HAP-1 (cell line): ENCODE results near the gene TADA3.
"Not testable (repeated sequence)": the region's sequence is repeated elsewhere in the genome, so short reads cannot be mapped to it uniquely, and the experiment has no call there.

Experiments used
- DNase-seq, 2 experiments: peaks; one replicate each; pipeline ENCODE4 v3.0.0-alpha.2; 2016 to 2020; ENCODE audit warnings: low spot score in 2 of 2
- H3K27me3 ChIP-seq: fragments of 250-450 bp; sonication (Bioruptor Pico); 2 replicates; pipeline ENCODE4 v1.5.1; 2020; ENCODE audit warnings: low read depth, mild to moderate bottlenecking, moderate library complexity
- H3K36me3 ChIP-seq: fragments of 250-450 bp; sonication (Bioruptor Pico); replicated peaks from 2 replicates; pipeline ENCODE4 v1.5.1; 2020; ENCODE audit warnings: mild to moderate bottlenecking
- H3K4me1 ChIP-seq: fragments of 250-450 bp; sonication (Bioruptor Pico); 2 replicates; pipeline ENCODE4 v1.5.1; 2020; ENCODE audit warnings: mild to moderate bottlenecking
- H3K4me3 ChIP-seq: fragments of 250-450 bp; sonication (Bioruptor Pico); 2 replicates; pipeline ENCODE4 v1.5.1; 2020; ENCODE audit warnings: mild to moderate bottlenecking, moderate library complexity
- H3K9me3 ChIP-seq: fragments of 250-450 bp; sonication (Bioruptor Pico); 2 replicates; pipeline ENCODE4 v1.5.1; 2020; ENCODE audit warnings: mild to moderate bottlenecking, moderate library complexity
- in situ Hi-C: fragments of 300-500 bp; cut with MboI; formaldehyde crosslinking; loops from 3 replicates; pipeline ENCODE4 v1.14.3; 2020; ENCODE audit warnings: low sequenced_read_pairs, inconsistent platforms, mixed read lengths

Gene TADA3

GRCh38 chr3:9784965-9785364, 7.3 kb downstream of the TADA3 start:
- no peaks in the 10 kb centered on the region for H3K9me3 ChIP-seq
- no peaks in the 10 kb centered on the region for H3K4me1 ChIP-seq
- no peak overlapping the region for H3K4me3 ChIP-seq
- in situ Hi-C loops = no loop called here
- H3K27me3 ChIP-seq = no peaks in the 10 kb centered on the region
- peaks cover 59% of the 10 kb centered on the region for H3K36me3 ChIP-seq
- no peak for DNase-seq

GRCh38 chr3:9783954-9784353, 8.3 kb downstream of the TADA3 start:
- no peak overlapping the region for H3K4me3 ChIP-seq
- peaks cover 49% of the 10 kb centered on the region for H3K36me3 ChIP-seq
- no peaks in the 10 kb centered on the region for H3K27me3 ChIP-seq
- in situ Hi-C loops = no loop called here
- H3K4me1 ChIP-seq = no peaks in the 10 kb centered on the region
- DNase-seq = no peak
- no peaks in the 10 kb centered on the region for H3K9me3 ChIP-seq

GRCh38 chr3:9782770-9783169, 9.5 kb downstream of the TADA3 start:
- peaks cover 48% of the 10 kb centered on the region for H3K36me3 ChIP-seq
- H3K4me1 ChIP-seq = no peaks in the 10 kb centered on the region
- H3K4me3 ChIP-seq = no peak overlapping the region
- H3K9me3 ChIP-seq = no peaks in the 10 kb centered on the region
- in situ Hi-C loops = no loop called here
- no peaks in the 10 kb centered on the region for H3K27me3 ChIP-seq
- DNase-seq = no peak

- no peaks in the 10 kb centered on the region for H3K27me3 ChIP-seq
- peaks cover 46% of the 10 kb centered on the region for H3K36me3 ChIP-seq
- no peak for DNase-seq
- no peaks in the 10 kb centered on the region for H3K9me3 ChIP-seq
- H3K4me1 ChIP-seq = no peaks in the 10 kb centered on the region
- in situ Hi-C loops = no loop called here
- H3K4me3 ChIP-seq = no peak overlapping the region
Measured at GRCh38 chr3:9781978-9782603, 10.2 kb downstream of the TADA3 start.

- H3K9me3 ChIP-seq = no peaks in the 10 kb centered on the region
- in situ Hi-C loops = no loop called here
- H3K4me3 ChIP-seq = no peak overlapping the region
- H3K27me3 ChIP-seq = no peaks in the 10 kb centered on the region
- no peaks in the 10 kb centered on the region for H3K4me1 ChIP-seq
- no peak for DNase-seq
- H3K36me3 ChIP-seq = peaks cover 41% of the 10 kb centered on the region
Measured at GRCh38 chr3:9781551-9781950, 10.7 kb downstream of the TADA3 start.

- H3K4me3 ChIP-seq = no peak overlapping the region
- H3K4me1 ChIP-seq = no peaks in the 10 kb centered on the region
- in situ Hi-C loops = no loop called here
- H3K36me3 ChIP-seq = peaks cover 36% of the 10 kb centered on the region
- H3K27me3 ChIP-seq = no peaks in the 10 kb centered on the region
- DNase-seq = no peak
- no peaks in the 10 kb centered on the region for H3K9me3 ChIP-seq
Measured at GRCh38 chr3:9780910-9781309, 11.4 kb downstream of the TADA3 start.

DNA sequence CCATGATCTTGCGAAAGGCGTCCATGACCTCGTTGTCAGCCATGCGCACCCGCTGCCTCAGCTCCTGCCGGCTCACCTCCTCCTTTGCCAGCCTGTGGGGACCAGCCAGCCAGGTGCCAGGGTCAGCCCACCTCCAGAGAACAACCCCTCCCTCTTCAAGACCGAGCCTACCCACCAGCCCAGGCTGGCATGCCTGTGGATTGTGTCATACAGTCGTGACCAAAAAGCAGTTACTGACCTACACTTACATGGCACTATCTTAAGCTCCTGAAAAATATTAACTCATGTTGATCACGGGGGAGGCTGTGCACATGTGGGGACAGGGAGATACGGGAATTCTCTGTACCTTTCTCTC, 11.8 kb downstream of the TADA3 start:
- in situ Hi-C loops = no loop called here
- H3K27me3 ChIP-seq = no peaks in the 10 kb centered on the region
- no peaks in the 10 kb centered on the region for H3K4me1 ChIP-seq
- DNase-seq = no peak
- no peaks in the 10 kb centered on the region for H3K9me3 ChIP-seq
- no peak overlapping the region for H3K4me3 ChIP-seq
- peaks cover 33% of the 10 kb centered on the region for H3K36me3 ChIP-seq

- Histone ChIP-seq H3K27me3 (no peaks in the 10 kb centered on the region), H3K4me3 (no peak overlapping the region), H3K36me3 (peaks cover 28% of the 10 kb centered on the region), H3K9me3 (no peaks in the 10 kb centered on the region), H3K4me1 (no peaks in the 10 kb centered on the region)
- in situ Hi-C loops = no loop called here
- no peak for DNase-seq
Measured at GRCh38 chr3:9779721-9780457, 12.4 kb downstream of the TADA3 start.

GRCh38 chr3:9779075-9779593, 13.1 kb downstream of the TADA3 start:
- in situ Hi-C loops = no loop called here
- Histone ChIP-seq H3K4me3 (no peak overlapping the region), H3K9me3 (no peaks in the 10 kb centered on the region), H3K27me3 (no peaks in the 10 kb centered on the region), H3K36me3 (peaks cover 23% of the 10 kb centered on the region), H3K4me1 (no peaks in the 10 kb centered on the region)
- DNase-seq = no peak

DNA sequence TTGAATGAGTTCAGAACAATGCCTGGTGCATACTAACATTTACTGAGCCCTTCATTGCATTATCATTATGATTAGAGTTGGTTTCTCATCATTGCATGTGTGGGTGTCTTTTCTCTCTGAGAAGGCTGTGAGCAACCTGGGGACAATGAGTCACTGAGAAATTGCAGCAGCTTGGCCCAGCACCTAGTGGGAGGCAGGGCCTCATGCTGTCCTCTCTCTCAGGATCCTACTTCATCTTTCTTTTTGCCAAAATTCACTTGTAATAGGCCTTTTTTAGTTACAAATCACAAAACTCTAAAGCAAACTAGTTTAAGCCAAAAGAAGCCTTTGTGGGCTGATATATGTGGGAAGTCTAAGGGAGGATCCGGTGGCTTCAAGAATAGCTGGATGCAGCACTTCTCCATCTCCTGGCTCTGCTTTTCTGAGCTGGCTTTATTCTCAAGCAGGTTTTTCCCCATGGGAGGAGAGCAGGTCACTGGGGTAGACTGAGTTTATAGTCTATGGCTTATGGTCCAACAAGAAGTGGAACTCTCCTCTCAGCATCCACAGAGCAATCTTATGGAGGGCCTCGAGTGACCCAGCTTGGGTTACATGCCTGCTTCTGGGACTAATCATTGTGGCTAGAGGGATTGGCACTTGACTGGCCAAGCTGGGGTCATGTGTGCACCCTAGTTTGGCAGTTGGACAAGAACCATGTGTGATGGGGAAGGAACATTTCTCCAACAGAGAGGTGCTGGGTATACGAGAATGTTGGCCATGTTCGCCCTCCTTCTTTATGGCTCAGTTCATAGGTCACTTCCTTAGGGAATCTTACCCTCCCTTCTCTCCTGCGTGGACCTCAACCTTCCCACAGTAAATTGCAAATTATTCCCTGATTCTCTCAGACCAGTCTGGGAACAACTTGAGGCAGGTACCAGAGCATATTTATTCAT, 13.9 kb downstream of the TADA3 start:
- no peak for DNase-seq
- Histone ChIP-seq H3K27me3 (no peaks in the 10 kb centered on the region), H3K9me3 (no peaks in the 10 kb centered on the region), H3K4me1 (no peaks in the 10 kb centered on the region), H3K4me3 (no peak overlapping the region), H3K36me3 (peaks cover 21% of the 10 kb centered on the region)
- in situ Hi-C loops = no loop called here

GRCh38 chr3:9777694-9778021, 14.6 kb downstream of the TADA3 start:
- H3K4me3 ChIP-seq = no peak overlapping the region
- in situ Hi-C loops = no loop called here
- no peaks in the 10 kb centered on the region for H3K27me3 ChIP-seq
- peaks cover 16% of the 10 kb centered on the region for H3K36me3 ChIP-seq
- no peaks in the 10 kb centered on the region for H3K9me3 ChIP-seq
- H3K4me1 ChIP-seq = no peaks in the 10 kb centered on the region
- DNase-seq = no peak

DNA sequence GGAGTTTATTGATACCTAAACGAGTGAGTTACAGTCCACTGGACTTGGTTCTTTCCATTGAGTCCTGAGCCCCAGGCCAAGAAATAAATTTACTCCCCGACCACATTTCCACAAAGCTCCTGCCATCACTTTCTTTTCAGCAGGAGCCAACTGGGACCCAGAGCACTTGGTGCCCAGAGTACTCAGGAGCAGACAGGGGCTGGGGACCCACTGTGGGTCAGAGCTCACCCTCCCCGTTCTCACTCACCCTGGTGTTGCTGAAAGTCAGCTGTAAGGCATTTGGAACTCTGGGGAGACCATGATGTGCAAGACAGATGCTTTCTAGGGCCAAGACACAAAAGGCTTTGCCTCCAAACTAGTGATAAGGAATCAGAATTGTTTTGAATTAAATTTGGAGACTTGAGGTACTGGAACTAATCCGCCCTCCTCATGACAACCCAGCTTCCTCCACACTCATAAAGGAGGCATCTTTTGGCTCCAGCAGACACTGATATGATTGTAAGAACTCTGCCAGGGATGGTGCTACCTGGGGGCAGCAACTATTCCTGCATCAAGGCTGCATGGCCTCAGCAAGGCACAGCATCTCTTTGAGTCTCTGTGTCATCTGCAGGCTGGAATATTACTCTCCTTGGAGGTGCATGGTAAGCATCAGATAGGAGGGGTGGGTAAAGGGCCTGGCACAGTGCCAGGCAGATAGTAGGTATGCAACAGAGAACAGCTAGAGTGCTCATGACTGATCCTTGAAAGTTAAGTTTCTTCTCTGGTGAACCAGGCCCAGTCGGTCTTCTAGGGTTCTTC, 15.2 kb downstream of the TADA3 start:
- Histone ChIP-seq H3K36me3 (peaks cover 11% of the 10 kb centered on the region), H3K4me1 (no peaks in the 10 kb centered on the region), H3K9me3 (no peaks in the 10 kb centered on the region), H3K4me3 (no peak overlapping the region), H3K27me3 (no peaks in the 10 kb centered on the region)
- DNase-seq = no peak
- in situ Hi-C loops = no loop called here

DNA sequence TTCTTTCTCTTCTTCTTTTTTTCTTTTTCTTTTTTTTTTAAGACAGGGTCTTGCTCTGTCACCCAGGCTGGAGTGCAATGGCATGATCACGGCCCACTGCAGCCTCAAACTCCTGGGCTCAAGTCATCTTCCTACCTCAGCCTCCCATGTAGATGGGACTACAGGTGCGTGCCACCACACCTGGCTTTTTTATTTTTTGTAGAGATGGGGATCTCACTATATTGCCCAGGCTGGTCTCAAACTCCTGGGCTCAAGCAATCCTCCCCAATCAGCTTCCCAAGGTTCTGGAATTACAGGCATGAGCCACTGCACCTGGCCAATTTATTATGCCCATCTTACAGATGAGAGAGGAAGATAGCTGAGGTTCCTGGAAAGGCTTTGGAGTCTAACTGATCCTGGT, 21.3 kb downstream of the TADA3 start:
- H3K9me3 ChIP-seq, H3K36me3 ChIP-seq, in situ Hi-C loops, H3K4me1 ChIP-seq, DNase-seq, H3K4me3 ChIP-seq, H3K27me3 ChIP-seq: not testable (repeated sequence)
